Esophagus squamous epithelium (tissue), 5 donors: ENCODE results near the gene MFF. TPM values are rescaled to one million over a fixed set of nuclear protein-coding genes. Genes with fewer than 3 reads are reported as not detected.

ENCODE experiments used
- DNase-seq: peaks from one replicate; lab custom pipeline; 2025; lab: John Stamatoyannopoulos, UW
- H3K27ac ChIP-seq, 4 donors: fragments of 200-600 bp; sonication (generic); one replicate each; pipeline ENCODE4 v1.5.1; 2016 to 2019; ENCODE audit warnings: mild to moderate bottlenecking in 1 of 4
- H3K27me3 ChIP-seq, 4 donors: fragments of 200-600 bp; sonication (generic); 1 replicate in 3 of 4; 2 replicates in 1 of 4; pipeline versions ENCODE4 v1.5.1 to v1.6.0; 2017 to 2021; ENCODE audit warnings: antibody characterized with exemption in 1 of 4
- H3K36me3 ChIP-seq, 3 donors: fragments of 200-600 bp; sonication (generic); one replicate each; pipeline ENCODE4 v1.5.1; 2016 to 2019
- H3K4me1 ChIP-seq, 3 donors: fragments of 200-600 bp; sonication (generic); one replicate each; pipeline ENCODE4 v1.5.1; 2017 to 2019
- H3K4me3 ChIP-seq, 4 donors: fragments of 200-600 bp; sonication (generic); 1 replicate in 3 of 4; 2 replicates in 1 of 4; pipeline ENCODE4 v1.5.1; 2016 to 2019; ENCODE audit warnings: mild to moderate bottlenecking in 2 of 4, moderate library complexity in 1 of 4
- H3K9me3 ChIP-seq, 3 donors: fragments of 200-600 bp; sonication (generic); one replicate each; pipeline ENCODE4 v1.5.1; 2016 to 2019
- CTCF ChIP-seq, 6 experiments: fragments of 450-650 bp in 4 of 6; fragments of 200-600 bp in 2 of 6; sonication (generic) in 2 of 6; IDR thresholded peaks; one replicate each; pipeline ENCODE4 v1.5.1; 2016 to 2019; ENCODE audit warnings: antibody characterized with exemption in 6 of 6, mild to moderate bottlenecking in 4 of 6, moderate library complexity in 4 of 6
- POLR2A ChIP-seq, 4 donors: fragments of 450-650 bp; IDR thresholded peaks; one replicate each; pipeline ENCODE4 v1.6.1; 2017; ENCODE audit warnings: antibody characterized with exemption in 4 of 4, mild to moderate bottlenecking in 4 of 4, moderate library complexity in 3 of 4
- WGBS, 2 donors: methylation state at CpG; one replicate each; pipeline ENCODE4 v1.1.5; 2018; 5-methylcytosine and 5-hydroxymethylcytosine counted together
- intact Hi-C: fragments of 100-400 bp; cut with DNase I; formaldehyde crosslinking; loops from one replicate; pipeline ENCODE4 v1.15.0; 2022
- total RNA-seq, 4 donors: library from RNA; depleted of rRNA; stranded (reverse); fragments of >200 nt; gene quantifications; one replicate each; pipeline ENCODE4 v1.1.0, GENCODE V29; 2016
- donor health status: DM: yes; HTN: yes; CAD: no.

The MFF gene
- total RNA-seq, 4 donors from 2014 or later = 66.8 to 91.0 (median 84.8) TPM

GRCh38 chr2:227293531-227293930 is 31.5 kb upstream of the MFF start:
- Histone ChIP-seq H3K36me3 (no peaks in the 10 kb centered on the region), H3K27ac (no peak overlapping the region), H3K4me3 (no peak overlapping the region), H3K27me3 (no peaks in the 10 kb centered on the region), H3K4me1 (no peaks in the 10 kb centered on the region), H3K9me3 (no peaks in the 10 kb centered on the region)
- intact Hi-C loops = no loop called here
- DNase-seq = no peak
- TF ChIP-seq CTCF (IDR thresholded peaks at IDR 0.05) (no peak), POLR2A (IDR thresholded peaks at IDR 0.05) (no peak)
- WGBS, 2 donors = 69 to 78% methylated on average over 4 of the region's 4 CpGs

GRCh38 chr2:227295806-227296205 is 29.2 kb upstream of the MFF start:
- WGBS, 2 donors = 97 to 100% methylated on average over 4 of the region's 4 CpGs
- intact Hi-C loops = no loop called here
- Histone ChIP-seq H3K36me3 (no peaks in the 10 kb centered on the region), H3K27ac (no peak overlapping the region), H3K4me3 (no peak overlapping the region), H3K4me1 (no peaks in the 10 kb centered on the region), H3K27me3 (no peaks in the 10 kb centered on the region), H3K9me3 (no peaks in the 10 kb centered on the region)
- DNase-seq = no peak
- TF ChIP-seq POLR2A (IDR thresholded peaks at IDR 0.05) (no peak), CTCF (IDR thresholded peaks at IDR 0.05) (no peak)

- H3K27ac ChIP-seq = no peak overlapping the region
- no peaks in the 10 kb centered on the region for H3K36me3 ChIP-seq
- no peaks in the 10 kb centered on the region for H3K4me1 ChIP-seq
- no peak for DNase-seq
- H3K9me3 ChIP-seq = no peaks in the 10 kb centered on the region
- no peak for TF ChIP-seq POLR2A (IDR thresholded peaks at IDR 0.05)
- no peak for TF ChIP-seq CTCF (IDR thresholded peaks at IDR 0.05)
- intact Hi-C loops = no loop called here
- H3K4me3 ChIP-seq = no peak overlapping the region
- H3K27me3 ChIP-seq = no peaks in the 10 kb centered on the region
- 60 to 66% methylated on average over 3 of the region's 3 CpGs for WGBS, 2 donors
Measured at GRCh38 chr2:227296671-227297405, 28.2 kb upstream of the MFF start.

- no peaks in the 10 kb centered on the region for H3K36me3 ChIP-seq
- WGBS, 2 donors = 48 to 53% methylated on average over 1 of the region's 1 CpG
- H3K4me1 ChIP-seq = no peaks in the 10 kb centered on the region
- H3K27ac ChIP-seq = no peak overlapping the region
- H3K4me3 ChIP-seq = no peak overlapping the region
- intact Hi-C loops = no loop called here
- TF ChIP-seq CTCF (IDR thresholded peaks at IDR 0.05) (no peak), POLR2A (IDR thresholded peaks at IDR 0.05) (no peak)
- no peaks in the 10 kb centered on the region for H3K9me3 ChIP-seq
- no peaks in the 10 kb centered on the region for H3K27me3 ChIP-seq
- DNase-seq = no peak
Measured at GRCh38 chr2:227301523-227301922, 23.5 kb upstream of the MFF start.

- no peaks in the 10 kb centered on the region for H3K36me3 ChIP-seq
- WGBS, 2 donors = 49 to 60% methylated on average over 4 of the region's 4 CpGs
- H3K27me3 ChIP-seq = no peaks in the 10 kb centered on the region
- H3K4me1 ChIP-seq = peaks cover 0 to 6% (median 0%) of the 10 kb centered on the region in 3 donors
- intact Hi-C loops = no loop called here
- H3K27ac ChIP-seq = no peak overlapping the region
- TF ChIP-seq POLR2A (IDR thresholded peaks at IDR 0.05) = no peak
- TF ChIP-seq CTCF (IDR thresholded peaks at IDR 0.05) = no peak
- H3K9me3 ChIP-seq = no peaks in the 10 kb centered on the region
- H3K4me3 ChIP-seq = no peak overlapping the region
- DNase-seq = no peak
Measured at GRCh38 chr2:227308784-227309183, 16.3 kb upstream of the MFF start.
